Panc1 (cell line): Measurements from ENCODE around the gene TMEM161A. TPM values are rescaled to one million over a fixed set of nuclear protein-coding genes. Genes with fewer than 3 reads are reported as not detected.

Experiments used
- ATAC-seq: fragments of 200-7000 bp; cut with Tn5 transposase; 2 replicates; pipeline ENCODE4 v1.9.1; 2020; ENCODE audit warnings: mild to moderate bottlenecking, moderate library complexity
- BruUV-seq: library from RNA; stranded (reverse); fragments of 400-500 nt; replicated peaks from 2 replicates; lab custom pipeline; 2021; lab: Mats Ljungman, UMichigan
- CTCF ChIA-PET: fragments of 300-600 bp; sonication (Branson Sonifier 250); formaldehyde crosslinking; loops from one replicate; lab custom pipeline; 2022; ENCODE audit warnings: antibody characterized with exemption; lab: Charles Lee
- POLR2A ChIA-PET: fragments of 300-600 bp; sonication (Branson Sonifier 250); formaldehyde crosslinking; loops from one replicate; lab custom pipeline; 2022; ENCODE audit warnings: antibody characterized with exemption; lab: Charles Lee
- DNase-seq: peaks from one replicate; pipeline ENCODE4 v3.0.0-alpha.2; 2010; ENCODE audit warnings: low read depth, low spot score
- H3K27ac ChIP-seq: 2 replicates; pipeline ENCODE4 v1.5.1; 2011; ENCODE audit warnings: mild to moderate bottlenecking, low read length, inconsistent platforms
- H3K27me3 ChIP-seq: fragments of 200-500 bp; sonication (Bioruptor generic); 2 replicates; pipeline ENCODE4 v1.6.0; 2014; ENCODE audit warnings: low read length, inconsistent platforms; ENCODE audit not compliant: control insufficient read depth, insufficient read depth
- H3K36me3 ChIP-seq: fragments of 200-500 bp; sonication (Bioruptor generic); 2 replicates; pipeline ENCODE4 v1.5.1; 2014; ENCODE audit warnings: inconsistent platforms, mild to moderate bottlenecking, low read length, moderate library complexity; ENCODE audit not compliant: control insufficient read depth, insufficient read depth
- H3K4me1 ChIP-seq: 2 replicates; pipeline ENCODE4 v1.5.1; 2011; ENCODE audit warnings: inconsistent platforms, mild to moderate bottlenecking, low read length, moderate library complexity; ENCODE audit not compliant: control insufficient read depth, insufficient read depth
- H3K4me3 ChIP-seq, 2 experiments: 2 replicates each; pipeline ENCODE4 v1.5.1; 2011 to 2012; ENCODE audit warnings: low read depth in 2 of 2, low read length in 2 of 2, mild to moderate bottlenecking in 2 of 2, inconsistent platforms in 1 of 2, moderate library complexity in 1 of 2
- H3K9me3 ChIP-seq: fragments of 200-500 bp; sonication (Bioruptor generic); 2 replicates; pipeline ENCODE4 v1.5.1; 2014; ENCODE audit warnings: low read depth, mild to moderate bottlenecking, inconsistent platforms, low read length, moderate library complexity; ENCODE audit not compliant: control insufficient read depth, insufficient read depth
- POLR2AphosphoS5 ChIP-seq: IDR thresholded peaks from 2 replicates; pipeline ENCODE4 v1.6.1; 2012; ENCODE audit warnings: mild to moderate bottlenecking, low read depth, low read length, moderate library complexity
- SIN3A ChIP-seq: IDR thresholded peaks from 2 replicates; pipeline ENCODE4 v1.6.1; 2012; ENCODE audit warnings: low read depth, mild to moderate bottlenecking, low read length, moderate library complexity, borderline replicate concordance; ENCODE audit not compliant: insufficient read depth
- TCF7L2 ChIP-seq: IDR thresholded peaks from 2 replicates; pipeline ENCODE4 v1.6.1; 2011; ENCODE audit warnings: mild to moderate bottlenecking, low read depth, low read length, inconsistent platforms
- in situ Hi-C: cut with HindIII; loops from 2 replicates; pipeline ENCODE4 v1.10.0; 2016; ENCODE audit warnings: low sequenced_read_pairs, low pct_unique_long_range_greater_than_20kb
- intact Hi-C: fragments of 100-400 bp; cut with micrococcal nuclease; formaldehyde crosslinking; loops from one replicate; pipeline ENCODE4 v1.10.0; 2022; ENCODE audit not compliant: unreplicated experiment
- total RNA-seq: library from RNA; stranded (reverse); gene quantifications from one replicate; pipeline ENCODE4 v1.2.1, GENCODE V29; 2021; ENCODE audit not compliant: unreplicated experiment
- TF ChIP-seq, protein P1 (sequence below), 2 experiments: IDR thresholded peaks; 2 replicates each; pipeline ENCODE4 v1.6.1; 2011 to 2012; ENCODE audit warnings: low read depth in 2 of 2, control low read depth in 1 of 2, low read length in 1 of 2, mild to moderate bottlenecking in 1 of 2, moderate library complexity in 1 of 2; ENCODE audit not compliant: insufficient read depth in 1 of 2
- TF ChIP-seq, protein P2 (sequence below): fragments of 450-650 bp; IDR thresholded peaks from 2 replicates; pipeline ENCODE4 v1.5.1; 2017; ENCODE audit warnings: mild to moderate bottlenecking

Gene TMEM161A
- total RNA-seq, 1 experiment from 2014 or later = 26.7 TPM

DNA sequence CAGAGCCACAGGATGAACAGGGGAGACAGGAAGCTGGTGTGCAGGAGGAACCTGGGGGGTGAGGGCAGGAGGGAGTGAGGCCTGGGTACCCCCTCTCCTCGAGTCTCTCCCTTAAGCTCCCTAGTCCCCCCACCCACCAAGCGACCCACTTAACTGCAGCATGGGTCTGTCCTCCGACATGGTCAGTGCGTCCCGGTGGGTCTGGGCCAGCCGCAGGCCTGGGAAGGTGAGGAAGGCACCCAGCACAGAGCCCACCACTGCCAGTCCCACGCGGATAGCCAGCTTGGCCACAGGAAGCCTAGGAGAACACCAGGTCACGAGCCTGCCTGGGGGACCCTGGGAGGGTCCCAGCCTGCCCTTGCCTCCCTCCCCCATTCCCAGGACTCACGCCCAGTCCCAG lies 16.9 kb downstream of the TMEM161A start:
- no peak overlapping the region for H3K27ac ChIP-seq
- in situ Hi-C loops = no loop called here
- BruUV-seq = no TSS peak
- intact Hi-C loops = no loop called here
- H3K4me3 ChIP-seq = no peak overlapping the region
- H3K4me1 ChIP-seq = no peaks in the 10 kb centered on the region
- H3K27me3 ChIP-seq = no peaks in the 10 kb centered on the region
- ChIA-PET POLR2A (no interaction called here), CTCF (no interaction called here)
- no peaks in the 10 kb centered on the region for H3K36me3 ChIP-seq
- H3K9me3 ChIP-seq = no peaks in the 10 kb centered on the region
- no peak for TF ChIP-seq SIN3A
- TF ChIP-seq, protein P1, sequence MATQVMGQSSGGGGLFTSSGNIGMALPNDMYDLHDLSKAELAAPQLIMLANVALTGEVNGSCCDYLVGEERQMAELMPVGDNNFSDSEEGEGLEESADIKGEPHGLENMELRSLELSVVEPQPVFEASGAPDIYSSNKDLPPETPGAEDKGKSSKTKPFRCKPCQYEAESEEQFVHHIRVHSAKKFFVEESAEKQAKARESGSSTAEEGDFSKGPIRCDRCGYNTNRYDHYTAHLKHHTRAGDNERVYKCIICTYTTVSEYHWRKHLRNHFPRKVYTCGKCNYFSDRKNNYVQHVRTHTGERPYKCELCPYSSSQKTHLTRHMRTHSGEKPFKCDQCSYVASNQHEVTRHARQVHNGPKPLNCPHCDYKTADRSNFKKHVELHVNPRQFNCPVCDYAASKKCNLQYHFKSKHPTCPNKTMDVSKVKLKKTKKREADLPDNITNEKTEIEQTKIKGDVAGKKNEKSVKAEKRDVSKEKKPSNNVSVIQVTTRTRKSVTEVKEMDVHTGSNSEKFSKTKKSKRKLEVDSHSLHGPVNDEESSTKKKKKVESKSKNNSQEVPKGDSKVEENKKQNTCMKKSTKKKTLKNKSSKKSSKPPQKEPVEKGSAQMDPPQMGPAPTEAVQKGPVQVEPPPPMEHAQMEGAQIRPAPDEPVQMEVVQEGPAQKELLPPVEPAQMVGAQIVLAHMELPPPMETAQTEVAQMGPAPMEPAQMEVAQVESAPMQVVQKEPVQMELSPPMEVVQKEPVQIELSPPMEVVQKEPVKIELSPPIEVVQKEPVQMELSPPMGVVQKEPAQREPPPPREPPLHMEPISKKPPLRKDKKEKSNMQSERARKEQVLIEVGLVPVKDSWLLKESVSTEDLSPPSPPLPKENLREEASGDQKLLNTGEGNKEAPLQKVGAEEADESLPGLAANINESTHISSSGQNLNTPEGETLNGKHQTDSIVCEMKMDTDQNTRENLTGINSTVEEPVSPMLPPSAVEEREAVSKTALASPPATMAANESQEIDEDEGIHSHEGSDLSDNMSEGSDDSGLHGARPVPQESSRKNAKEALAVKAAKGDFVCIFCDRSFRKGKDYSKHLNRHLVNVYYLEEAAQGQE (IDR thresholded peaks at IDR 0.05; ENCODE audit: insufficient read depth in 1 of 2, low read depth in 2 of 2, low read length in 1 of 2) = no peak
- TF ChIP-seq POLR2AphosphoS5 = no peak
- TF ChIP-seq, protein P2, sequence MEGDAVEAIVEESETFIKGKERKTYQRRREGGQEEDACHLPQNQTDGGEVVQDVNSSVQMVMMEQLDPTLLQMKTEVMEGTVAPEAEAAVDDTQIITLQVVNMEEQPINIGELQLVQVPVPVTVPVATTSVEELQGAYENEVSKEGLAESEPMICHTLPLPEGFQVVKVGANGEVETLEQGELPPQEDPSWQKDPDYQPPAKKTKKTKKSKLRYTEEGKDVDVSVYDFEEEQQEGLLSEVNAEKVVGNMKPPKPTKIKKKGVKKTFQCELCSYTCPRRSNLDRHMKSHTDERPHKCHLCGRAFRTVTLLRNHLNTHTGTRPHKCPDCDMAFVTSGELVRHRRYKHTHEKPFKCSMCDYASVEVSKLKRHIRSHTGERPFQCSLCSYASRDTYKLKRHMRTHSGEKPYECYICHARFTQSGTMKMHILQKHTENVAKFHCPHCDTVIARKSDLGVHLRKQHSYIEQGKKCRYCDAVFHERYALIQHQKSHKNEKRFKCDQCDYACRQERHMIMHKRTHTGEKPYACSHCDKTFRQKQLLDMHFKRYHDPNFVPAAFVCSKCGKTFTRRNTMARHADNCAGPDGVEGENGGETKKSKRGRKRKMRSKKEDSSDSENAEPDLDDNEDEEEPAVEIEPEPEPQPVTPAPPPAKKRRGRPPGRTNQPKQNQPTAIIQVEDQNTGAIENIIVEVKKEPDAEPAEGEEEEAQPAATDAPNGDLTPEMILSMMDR = no peak
- TF ChIP-seq TCF7L2 = no peak
- ATAC-seq = no peak
- no peak for DNase-seq

DNA sequence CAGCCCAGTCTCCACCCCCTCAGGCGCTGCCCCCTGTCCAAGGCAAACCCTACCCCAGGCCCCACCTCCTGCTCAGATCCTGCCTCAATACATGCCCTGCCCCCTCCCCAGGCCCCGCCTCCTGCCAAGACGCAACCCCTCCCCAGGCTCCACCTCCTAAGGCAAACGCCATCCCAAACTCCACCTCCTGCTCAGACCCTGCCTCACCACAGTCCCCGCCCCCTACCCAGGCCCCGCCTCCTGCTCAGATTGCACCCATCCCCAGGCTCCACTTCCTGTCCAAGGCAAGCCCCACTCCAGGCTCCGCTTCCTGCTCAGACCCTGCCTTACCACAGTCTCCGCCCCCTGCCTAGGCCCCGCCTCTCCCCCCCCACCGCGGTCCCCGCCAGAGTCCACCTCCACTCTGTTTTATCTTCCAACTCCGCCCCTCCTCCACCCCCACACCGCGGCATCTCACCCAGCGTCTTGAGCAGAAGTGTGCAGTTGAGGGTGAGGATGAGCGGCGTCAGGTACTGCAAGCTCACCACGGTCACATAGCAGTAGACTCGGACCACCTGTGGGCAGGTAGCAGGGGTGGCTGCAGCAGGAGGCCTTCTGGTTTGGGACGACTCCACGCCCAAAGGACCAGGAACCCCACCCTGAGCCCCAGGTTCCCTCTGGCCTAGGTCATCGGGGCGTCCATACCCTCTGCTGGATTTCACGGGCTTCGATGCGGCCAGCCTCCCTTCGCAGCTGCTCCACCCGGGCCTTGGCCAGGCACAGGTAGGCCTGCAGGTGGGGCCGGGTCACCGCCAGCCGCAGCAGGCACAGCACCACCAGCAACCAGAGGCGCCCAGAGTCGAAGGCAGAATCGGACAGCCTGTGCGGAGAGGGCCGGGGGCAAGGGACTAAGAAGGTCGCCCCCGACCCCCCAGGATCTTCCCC lies 17.7 kb downstream of the TMEM161A start:
- Histone ChIP-seq H3K9me3 (no peaks in the 10 kb centered on the region), H3K27ac (no peak overlapping the region), H3K4me3 (no peak overlapping the region), H3K36me3 (no peaks in the 10 kb centered on the region), H3K27me3 (no peaks in the 10 kb centered on the region), H3K4me1 (no peaks in the 10 kb centered on the region)
- peak; percentile 78 for ATAC-seq
- DNase-seq = no peak
- ChIA-PET POLR2A (no interaction called here), CTCF (no interaction called here)
- intact Hi-C loops (no loop called here), in situ Hi-C loops (no loop called here)
- TF ChIP-seq POLR2AphosphoS5 (no peak), TCF7L2 (no peak), SIN3A (no peak)
- TF ChIP-seq, protein P1 (IDR thresholded peaks at IDR 0.05; ENCODE audit: insufficient read depth in 1 of 2, low read depth in 2 of 2, low read length in 1 of 2) = no peak
- TF ChIP-seq, protein P2 = no peak
- BruUV-seq = no TSS peak
